ENCODE results near the gene OR6K2. TPM values are rescaled to one million over a fixed set of nuclear protein-coding genes. Genes with fewer than 3 reads are reported as not detected.

Gene OR6K2
- total RNA-seq, 1 experiment from 2014 or later: not detected

- no peaks in the 10 kb centered on the region for H3K27me3 ChIP-seq (ENCODE audit: control insufficient read depth, insufficient read depth, low read length)
- ATAC-seq: no peak
- no peak for DNase-seq (ENCODE audit: low read depth, low spot score)
- in situ Hi-C loops (cut with HindIII; ENCODE audit: low pct_unique_long_range_greater_than_20kb, low sequenced_read_pairs): no loop called here
- no TSS peak for BruUV-seq (replicated peaks)
- POLR2A ChIA-PET: no interaction called here
- H3K9me3 ChIP-seq (ENCODE audit: control insufficient read depth, insufficient read depth, low read depth, low read length): no peaks in the 10 kb centered on the region
- H3K27ac ChIP-seq (ENCODE audit: low read length): no peak overlapping the region
- TF ChIP-seq POLR2AphosphoS5 (IDR thresholded peaks at IDR 0.05; ENCODE audit: low read depth, low read length) (no peak), CTCF (IDR thresholded peaks at IDR 0.05) (no peak), SIN3A (IDR thresholded peaks at IDR 0.05; ENCODE audit: borderline replicate concordance, insufficient read depth, low read depth, low read length) (no peak), TCF7L2 (IDR thresholded peaks at IDR 0.05; ENCODE audit: low read depth, low read length) (no peak), REST (IDR thresholded peaks at IDR 0.05; ENCODE audit: insufficient read depth in 1 of 2, low read depth in 2 of 2, low read length in 1 of 2) (no peak)
- intact Hi-C loops (cut with micrococcal nuclease; ENCODE audit: unreplicated experiment): no loop called here
- H3K4me1 ChIP-seq (ENCODE audit: control insufficient read depth, insufficient read depth, low read length): no peaks in the 10 kb centered on the region
- no peak overlapping the region for H3K4me3 ChIP-seq (ENCODE audit: low read depth in 2 of 2, low read length in 2 of 2)
- no peaks in the 10 kb centered on the region for H3K36me3 ChIP-seq (ENCODE audit: control insufficient read depth, insufficient read depth, low read length)
- CTCF ChIA-PET: no interaction called here
Observed at GRCh38 chr1:158732524-158732923, 32.1 kb upstream of the OR6K2 start.

GRCh38 chr1:158731707-158732106, 31.3 kb upstream of the OR6K2 start:
- Histone ChIP-seq H3K4me1 (ENCODE audit: control insufficient read depth, insufficient read depth, low read length) (no peaks in the 10 kb centered on the region), H3K27me3 (ENCODE audit: control insufficient read depth, insufficient read depth, low read length) (no peaks in the 10 kb centered on the region), H3K9me3 (ENCODE audit: control insufficient read depth, insufficient read depth, low read depth, low read length) (no peaks in the 10 kb centered on the region), H3K4me3 (ENCODE audit: low read depth in 2 of 2, low read length in 2 of 2) (no peak overlapping the region), H3K27ac (ENCODE audit: low read length) (no peak overlapping the region), H3K36me3 (ENCODE audit: control insufficient read depth, insufficient read depth, low read length) (no peaks in the 10 kb centered on the region)
- TF ChIP-seq TCF7L2 (IDR thresholded peaks at IDR 0.05; ENCODE audit: low read depth, low read length) (no peak), CTCF (IDR thresholded peaks at IDR 0.05) (no peak), POLR2AphosphoS5 (IDR thresholded peaks at IDR 0.05; ENCODE audit: low read depth, low read length) (no peak), SIN3A (IDR thresholded peaks at IDR 0.05; ENCODE audit: borderline replicate concordance, insufficient read depth, low read depth, low read length) (no peak), REST (IDR thresholded peaks at IDR 0.05; ENCODE audit: insufficient read depth in 1 of 2, low read depth in 2 of 2, low read length in 1 of 2) (no peak)
- ATAC-seq (no peak), DNase-seq (ENCODE audit: low read depth, low spot score) (no peak)
- ChIA-PET CTCF (no interaction called here), POLR2A (no interaction called here)
- no TSS peak for BruUV-seq (replicated peaks)
- in situ Hi-C loops (cut with HindIII; ENCODE audit: low pct_unique_long_range_greater_than_20kb, low sequenced_read_pairs) (no loop called here), intact Hi-C loops (cut with micrococcal nuclease; ENCODE audit: unreplicated experiment) (no loop called here)

All from Panc1 (cell line).